LoVo (cell line): ENCODE data around the gene VRK3.

Experiments
- DNase-seq: peaks from one replicate; pipeline ENCODE4 v3.0.0-alpha.2; 2016; ENCODE audit warnings: low spot score

VRK3 gene

DNA sequence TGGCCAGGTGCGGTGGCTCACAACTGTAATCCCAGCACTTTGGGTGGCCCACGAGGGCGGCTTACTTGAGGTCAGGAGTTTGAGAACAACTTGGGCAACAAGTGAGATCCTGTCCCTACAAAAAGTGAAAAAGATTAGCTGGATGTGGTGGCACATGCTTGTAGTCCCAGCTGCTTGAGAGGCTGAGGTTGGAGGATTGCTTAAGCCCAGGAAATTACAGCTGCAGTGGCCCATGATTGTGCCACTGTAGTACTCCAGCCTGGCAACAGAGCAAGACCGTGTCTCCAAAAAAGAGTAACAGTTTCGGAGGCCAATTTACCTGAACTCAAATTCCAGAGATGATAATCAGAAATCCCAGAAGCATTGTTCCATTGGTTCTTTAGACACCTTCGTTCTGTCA lies 5.1 kb upstream of the VRK3 start:
- DNase-seq, result no peak

DNA sequence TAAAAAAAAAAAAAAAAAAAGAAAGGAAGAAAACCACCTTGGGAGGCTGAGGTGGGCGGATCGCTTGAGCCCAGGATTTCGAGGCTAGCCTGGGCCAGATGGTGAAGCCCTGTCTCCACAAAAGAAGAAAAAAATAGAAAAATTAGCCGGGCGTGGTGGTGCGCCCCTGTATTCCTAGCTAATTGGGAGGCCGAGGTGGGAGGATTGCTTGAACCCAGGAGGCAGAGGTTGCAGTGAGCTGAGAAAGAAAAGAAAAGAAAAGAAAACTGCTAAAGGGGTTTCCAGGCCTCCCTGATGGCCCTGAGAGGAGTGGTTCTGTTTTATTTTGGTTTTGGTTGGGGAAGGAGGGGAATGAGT lies 1.4 kb upstream of the VRK3 start:
- no peak for DNase-seq

- DNase-seq, result peak; percentile 94
These were observed 800 bp upstream of the VRK3 start, which contains the start of gene ZNF473 for GRCh38 chr19:50025794-50026549. Gene ZNF473 (plus strand): TSS chr19:50026005. CDS start chr19:50031083, 5,078 bp downstream.

DNA sequence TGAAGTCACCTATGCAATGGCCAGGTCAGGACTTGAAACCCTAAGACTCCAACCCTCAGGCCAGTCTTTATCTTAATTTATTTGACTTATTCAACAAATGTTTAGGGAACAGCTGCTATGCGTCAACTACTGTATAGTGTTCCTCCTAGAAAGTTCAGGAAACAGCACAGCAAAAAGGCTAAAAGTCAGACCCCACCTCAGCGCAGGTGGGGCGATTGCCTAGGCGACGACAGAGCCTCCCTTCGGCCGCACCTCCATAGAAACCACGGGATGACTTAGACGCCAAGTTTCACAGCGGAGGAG lies 502 bp downstream of the VRK3 start:
- DNase-seq, result no peak

- no peak for DNase-seq
These were observed 2.3 kb downstream of the VRK3 start for GRCh38 chr19:50022823-50023222.

- no peak for DNase-seq
These were observed 4.7 kb downstream of the VRK3 start for GRCh38 chr19:50020481-50020880.

GRCh38 chr19:50016225-50016807 lies 8.9 kb downstream of the VRK3 start:
- no peak for DNase-seq

DNA sequence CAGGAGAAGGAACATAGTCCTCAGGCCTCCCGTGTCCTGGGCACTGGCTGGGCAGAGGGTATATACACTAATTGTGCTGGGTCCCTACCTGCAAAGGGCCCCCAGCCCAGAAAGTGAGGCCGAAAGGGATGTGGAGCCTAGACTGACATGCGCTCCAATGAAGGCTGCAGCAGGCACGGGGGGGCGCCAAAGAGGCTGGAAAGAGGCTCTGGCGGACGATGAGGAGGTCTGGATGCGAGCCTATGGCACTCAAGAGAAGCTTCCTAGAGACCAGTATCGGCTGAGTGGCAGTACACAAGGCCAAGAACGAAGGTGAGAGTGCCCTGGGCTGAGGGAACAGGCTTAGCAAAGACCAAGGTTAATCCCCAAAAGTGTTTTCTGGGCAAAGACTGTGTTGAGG lies 16.6 kb downstream of the VRK3 start:
- no peak for DNase-seq

DNA sequence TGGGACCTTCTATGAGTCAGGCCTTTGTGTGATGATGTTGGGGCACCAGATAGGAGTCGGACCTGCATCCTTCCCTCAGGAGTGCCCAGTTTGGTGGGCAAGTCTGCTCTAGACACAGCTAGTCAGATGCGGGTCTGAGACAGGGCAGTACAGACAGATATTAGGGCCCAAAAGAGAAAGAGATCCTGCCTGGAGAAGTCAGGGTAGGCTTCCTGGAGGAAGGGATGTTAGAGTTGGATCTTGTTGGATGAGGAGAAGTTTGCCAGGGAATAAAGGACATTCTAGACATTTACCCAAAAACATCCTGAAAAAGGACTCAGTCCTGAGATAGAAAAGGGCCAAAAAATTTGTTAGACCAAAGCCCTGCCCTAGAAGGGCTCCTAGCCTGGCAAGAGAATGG lies 17.2 kb downstream of the VRK3 start:
- no peak for DNase-seq

GRCh38 chr19:50007170-50007569 lies 18.0 kb downstream of the VRK3 start:
- no peak for DNase-seq

DNA sequence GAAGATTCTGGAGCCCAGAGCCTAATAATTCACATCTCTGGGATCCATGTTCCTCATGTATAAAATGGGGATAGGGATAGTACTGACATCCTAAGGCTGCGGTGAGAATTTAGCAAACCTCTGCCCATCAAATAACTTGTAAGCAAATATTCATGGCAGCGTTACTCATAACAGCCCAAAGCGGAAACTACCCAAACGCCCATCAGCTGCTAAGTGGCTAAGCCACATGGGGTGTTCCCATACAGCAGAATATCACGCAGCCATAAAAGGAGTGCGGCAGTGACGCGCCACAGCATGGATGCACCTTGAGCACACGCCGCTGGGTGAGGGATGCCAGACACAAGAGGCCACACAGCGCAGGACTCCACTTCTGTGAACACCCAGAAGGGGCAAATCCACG lies 19.7 kb downstream of the VRK3 start:
- DNase-seq, result no peak

GRCh38 chr19:50003810-50004419 lies 21.3 kb downstream of the VRK3 start:
- peak; percentile 86 for DNase-seq

GRCh38 chr19:50003254-50003788 lies 21.9 kb downstream of the VRK3 start:
- DNase-seq, result no peak

GRCh38 chr19:50002386-50002960 lies 22.7 kb downstream of the VRK3 start:
- no peak for DNase-seq

DNA sequence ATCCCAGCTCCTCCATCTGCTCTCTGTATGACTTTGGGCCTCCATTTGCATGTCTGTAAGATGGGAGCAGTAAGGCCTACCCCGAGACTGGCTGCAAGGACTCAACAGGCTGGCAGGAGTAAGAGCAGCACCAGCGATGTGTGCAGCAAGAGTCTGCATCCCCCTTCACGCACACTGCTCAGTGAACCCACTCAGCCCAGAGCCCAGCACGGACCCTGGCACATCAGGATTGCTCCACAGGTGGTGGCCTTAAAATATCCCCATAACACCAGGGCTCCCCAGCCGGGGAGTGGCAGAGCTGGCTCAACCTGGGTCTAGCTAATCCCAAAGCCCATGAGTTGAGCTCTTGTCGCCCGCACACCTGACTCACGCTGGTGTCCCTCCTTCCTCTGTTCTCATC lies 23.4 kb downstream of the VRK3 start:
- no peak for DNase-seq

DNA sequence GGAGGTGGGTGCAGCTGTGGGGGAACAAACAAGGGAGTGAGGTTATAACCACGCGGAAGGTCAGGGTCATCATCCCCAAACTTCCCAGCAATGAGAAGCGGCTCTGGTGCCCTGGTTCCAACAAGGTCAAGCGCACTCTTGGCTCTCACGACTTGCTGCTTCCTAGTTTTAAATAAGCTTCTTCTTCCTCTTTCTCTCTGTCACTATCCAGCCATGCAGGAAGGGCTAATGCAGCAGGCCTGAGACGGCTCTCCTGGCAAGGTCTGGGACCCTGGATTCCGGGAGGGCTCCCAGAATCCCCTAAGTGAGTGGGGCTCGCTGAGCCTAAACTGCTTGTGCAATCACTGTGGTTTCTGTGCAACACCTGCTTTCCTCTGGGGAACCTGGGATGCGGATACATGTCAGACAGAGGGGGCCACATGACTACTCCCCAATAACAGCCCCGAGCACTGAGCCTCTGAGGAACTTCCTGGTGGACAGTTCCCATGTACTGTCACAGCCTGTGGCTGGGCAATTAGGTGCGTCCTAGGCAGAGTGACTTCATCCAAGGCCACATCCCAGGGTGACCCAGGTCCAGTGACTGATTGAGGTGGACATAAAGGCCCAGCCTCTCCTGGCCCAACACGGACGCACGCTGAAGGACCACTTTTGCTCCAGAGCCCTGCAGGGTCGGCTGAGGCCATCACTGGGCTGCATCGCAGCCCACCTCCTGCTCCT lies 24.2 kb downstream of the VRK3 start:
- no peak for DNase-seq

DNA sequence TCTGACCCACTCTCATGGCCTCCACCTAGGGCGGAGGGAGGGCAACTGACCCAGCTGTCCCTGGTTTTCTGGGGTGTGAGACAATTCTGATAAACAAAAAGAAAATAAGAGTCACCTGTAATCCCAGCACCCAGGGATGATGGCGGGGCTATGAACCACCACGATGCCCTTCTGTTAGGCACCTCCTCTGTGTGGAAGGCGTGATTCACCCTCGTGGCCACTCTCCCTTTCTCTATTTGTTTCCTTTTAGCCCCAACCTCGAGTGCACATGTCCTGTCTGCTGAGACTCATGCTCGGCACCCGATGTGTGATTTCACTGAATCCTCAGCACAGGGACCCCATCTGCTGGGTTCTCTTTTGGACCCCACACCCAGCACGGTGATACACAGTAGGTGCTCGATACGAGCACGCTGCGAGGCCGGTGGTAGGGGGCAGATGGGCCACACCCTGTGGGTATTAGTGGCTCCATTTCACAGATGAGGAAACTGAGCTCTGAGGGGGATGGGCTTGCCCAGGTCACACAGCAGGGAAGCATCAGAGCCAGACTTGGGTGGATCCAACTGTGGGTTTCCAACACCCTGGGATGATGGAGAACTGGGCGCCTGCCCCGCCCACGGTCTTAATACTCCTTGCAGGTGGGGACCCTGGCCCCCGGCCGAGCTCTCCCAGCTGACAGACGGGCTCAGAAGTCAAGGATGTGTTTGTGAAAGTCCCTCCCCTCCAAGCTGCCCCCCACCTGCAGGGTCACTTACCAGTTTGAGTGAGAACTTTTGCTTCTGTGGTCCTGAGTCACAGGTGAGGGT lies 24.9 kb downstream of the VRK3 start:
- no peak for DNase-seq

DNA sequence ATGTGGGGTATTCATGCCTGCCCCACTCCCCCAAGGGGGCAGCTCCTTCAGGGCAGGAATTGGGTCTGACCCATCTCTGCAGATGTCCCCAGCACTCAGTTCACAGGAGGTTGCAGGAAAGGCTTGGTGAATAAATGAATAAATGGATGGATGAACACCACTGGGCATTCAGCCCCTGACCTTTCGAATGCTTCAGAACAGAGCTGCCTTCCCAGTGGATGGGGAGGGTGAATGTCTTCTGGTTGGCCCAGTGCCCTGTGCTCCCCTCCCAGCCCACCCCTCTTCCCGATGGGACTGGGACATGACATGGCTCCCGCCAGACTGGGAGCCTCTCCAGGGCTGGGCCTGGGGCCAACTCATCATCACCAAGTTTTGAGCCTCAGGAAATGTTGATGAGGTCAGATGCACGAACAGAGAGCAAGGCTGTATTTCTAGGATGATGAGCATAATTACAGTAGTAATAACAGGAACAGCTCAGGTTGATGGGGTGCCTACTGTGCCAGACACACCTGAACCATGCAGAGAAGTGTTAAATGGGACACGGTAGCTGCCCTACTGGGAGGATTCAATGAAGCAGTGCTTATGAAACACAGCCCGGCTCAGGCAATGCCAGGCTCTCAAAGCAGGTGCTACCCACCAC lies 25.7 kb downstream of the VRK3 start:
- DNase-seq, result no peak

GRCh38 chr19:49997709-49998108 lies 27.5 kb downstream of the VRK3 start:
- no peak for DNase-seq

DNA sequence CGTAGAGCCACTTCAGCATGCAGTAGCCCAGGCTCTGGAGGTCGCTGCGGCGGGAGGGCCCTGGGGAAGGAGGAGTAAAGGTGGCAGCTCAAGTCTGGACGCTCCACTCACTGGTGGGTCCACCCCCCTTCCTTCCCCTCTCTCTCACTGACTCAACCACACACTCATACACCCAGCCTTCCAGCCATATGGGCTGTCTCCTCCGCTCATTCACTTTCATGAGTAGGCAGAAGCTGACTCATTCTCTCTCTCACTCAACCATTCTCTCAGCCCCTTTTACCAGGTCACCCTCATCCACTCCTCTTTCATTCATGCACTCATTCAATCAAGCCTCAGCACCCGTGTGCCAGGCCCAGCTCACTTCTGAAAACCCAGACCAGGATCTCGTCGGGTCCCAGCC lies 36.7 kb downstream of the VRK3 start:
- no peak for DNase-seq

- DNase-seq, result no peak
These were observed 37.2 kb downstream of the VRK3 start for GRCh38 chr19:49988007-49988406.
